GM21619 (cell line): Measurements from ENCODE around the gene IFIT2.
A peak's percentile ranks its signal among the peaks of the same experiment; 100 is the strongest.
"Not testable (repeated sequence)": the region's sequence is repeated elsewhere in the genome, so short reads cannot be mapped to it uniquely, and the experiment has no call there.

ENCODE experiments used
- ATAC-seq: cut with Tn5 transposase; IDR thresholded peaks from one replicate; pipeline ENCODE4 v1.9.1; 2021; ENCODE audit not compliant: unreplicated experiment

Gene IFIT2

GRCh38 chr10:89306434-89307268 is 4.8 kb downstream of the IFIT2 start:
- ATAC-seq = no peak

- ATAC-seq = no peak
These were observed 5.4 kb downstream of the IFIT2 start for GRCh38 chr10:89307269-89307577.

GRCh38 chr10:89308266-89308665 is 6.4 kb downstream of the IFIT2 start:
- ATAC-seq = no peak

- no peak for ATAC-seq
These were observed 6.9 kb downstream of the IFIT2 start for GRCh38 chr10:89308736-89309135.

- ATAC-seq = no peak
These were observed 7.6 kb downstream of the IFIT2 start for GRCh38 chr10:89309156-89310055.

- ATAC-seq = no peak
These were observed 8.4 kb downstream of the IFIT2 start for GRCh38 chr10:89310056-89310893.

- no peak for ATAC-seq
These were observed 11.1 kb downstream of the IFIT2 start for GRCh38 chr10:89312973-89313372.

- ATAC-seq = no peak
These were observed 12.8 kb downstream of the IFIT2 start for GRCh38 chr10:89314676-89315075.

GRCh38 chr10:89318047-89318446 is 16.2 kb downstream of the IFIT2 start:
- ATAC-seq = not testable (repeated sequence)

- ATAC-seq = not testable (repeated sequence)
These were observed 23.2 kb downstream of the IFIT2 start for GRCh38 chr10:89325081-89325480.

- not testable (repeated sequence) for ATAC-seq
These were observed 24.0 kb downstream of the IFIT2 start for GRCh38 chr10:89325856-89326255.

GRCh38 chr10:89327803-89328441 is 26.1 kb downstream of the IFIT2 start, which contains the start of gene IFIT3:
TSS of gene IFIT3 (plus strand) at chr10:89327997. CDS start at chr10:89328074, 77 bp downstream.
- peak; percentile 32 for ATAC-seq

GRCh38 chr10:89329151-89329550 is 27.3 kb downstream of the IFIT2 start:
- ATAC-seq = no peak

GRCh38 chr10:89330014-89330413 is 28.2 kb downstream of the IFIT2 start:
- ATAC-seq = not testable (repeated sequence)

GRCh38 chr10:89330537-89331212 is 28.8 kb downstream of the IFIT2 start:
- ATAC-seq = no peak

GRCh38 chr10:89331487-89332122 is 29.8 kb downstream of the IFIT2 start:
- not testable (repeated sequence) for ATAC-seq

GRCh38 chr10:89332123-89332633 is 30.3 kb downstream of the IFIT2 start:
- peak; percentile 37 for ATAC-seq

GRCh38 chr10:89335226-89335625 is 33.4 kb downstream of the IFIT2 start:
- no peak for ATAC-seq

GRCh38 chr10:89336241-89336640 is 34.4 kb downstream of the IFIT2 start:
- no peak for ATAC-seq
